CD1c-positive myeloid dendritic cell (primary cell): ENCODE data around the gene LYRM9.
"Not testable (repeated sequence)": the region's sequence is repeated elsewhere in the genome, so short reads cannot be mapped to it uniquely, and the experiment has no call there.

Source experiments
- DNase-seq: peaks from one replicate; pipeline ENCODE4 v3.0.0-alpha.2; 2016; ENCODE audit errors: extremely low spot score

LYRM9 gene

DNA sequence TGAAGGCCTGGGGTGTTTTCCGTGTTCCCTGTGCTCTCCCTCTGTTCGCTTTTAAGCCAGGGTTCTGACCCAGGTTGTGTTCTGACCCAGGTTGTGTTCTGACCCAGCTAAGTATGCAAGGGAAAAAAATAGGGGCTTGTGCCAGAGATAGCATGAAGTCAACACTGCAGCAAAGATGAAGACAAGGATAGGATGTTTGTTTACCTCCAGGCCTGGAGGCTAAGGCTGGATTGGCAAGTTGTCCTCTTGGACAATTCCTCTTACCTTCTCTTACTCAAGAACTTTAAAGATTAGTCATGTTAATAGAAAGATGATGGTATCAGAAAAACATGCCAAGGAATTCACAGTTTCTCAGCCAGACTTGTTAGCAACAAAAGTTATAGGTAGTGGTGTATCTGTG lies 19.4 kb downstream of the LYRM9 start:
- DNase-seq = no peak

DNA sequence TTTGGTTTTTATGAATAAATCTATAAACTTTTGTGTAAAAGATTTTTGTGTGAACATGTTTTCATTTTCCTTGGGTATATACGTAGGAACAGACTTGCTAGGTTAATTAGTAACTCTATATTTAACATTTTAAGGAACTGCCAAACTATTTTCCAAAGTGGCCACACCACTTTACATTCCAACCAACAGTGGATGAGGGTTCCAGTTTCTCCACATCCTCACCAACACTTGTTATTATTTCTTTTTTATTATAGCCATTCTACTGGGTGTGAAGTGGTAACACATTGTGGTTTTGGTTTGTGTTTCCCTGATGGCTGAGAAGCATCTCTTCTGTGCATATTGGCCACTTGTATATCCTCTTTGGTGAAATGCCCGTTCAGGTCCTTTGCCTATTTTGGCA lies 20.0 kb downstream of the LYRM9 start:
- DNase-seq = no peak

DNA sequence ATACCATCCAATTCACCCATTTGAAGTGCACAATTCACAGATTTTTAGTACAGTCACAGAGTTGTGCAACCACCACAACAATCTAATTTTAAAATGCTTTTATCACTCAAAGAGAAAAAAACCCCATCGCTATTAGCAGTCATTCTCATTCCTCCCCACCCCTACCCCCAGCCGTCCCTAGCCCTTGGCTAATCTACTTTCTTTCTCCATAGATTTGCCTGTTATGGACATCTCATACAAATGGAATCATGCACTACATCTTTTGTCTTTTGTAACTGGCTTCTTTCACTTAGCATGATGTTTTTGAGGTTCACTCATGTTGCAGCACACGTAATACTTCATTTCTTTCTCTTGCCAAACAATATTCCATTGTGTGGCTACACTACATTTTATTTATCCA lies 20.4 kb downstream of the LYRM9 start:
- DNase-seq = no peak

DNA sequence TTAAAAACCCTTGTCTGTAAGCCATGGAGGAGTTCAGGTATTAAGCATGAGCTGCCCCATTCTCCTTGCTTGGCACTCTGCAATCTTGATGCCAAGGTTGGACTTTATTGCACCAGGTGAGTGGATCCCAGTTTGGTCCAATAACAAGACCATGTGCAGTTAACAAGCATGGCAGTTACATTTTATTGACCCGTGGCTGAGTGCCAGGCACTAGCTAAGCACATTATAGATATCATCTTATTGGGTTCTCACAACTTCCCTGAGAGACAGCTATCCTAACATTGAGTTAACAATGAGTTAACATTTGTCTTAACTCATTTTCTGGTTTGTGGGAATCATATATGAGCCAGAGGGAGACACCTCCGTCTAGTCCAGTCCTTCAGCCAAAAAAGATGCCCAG lies 21.8 kb downstream of the LYRM9 start:
- DNase-seq = no peak

DNA sequence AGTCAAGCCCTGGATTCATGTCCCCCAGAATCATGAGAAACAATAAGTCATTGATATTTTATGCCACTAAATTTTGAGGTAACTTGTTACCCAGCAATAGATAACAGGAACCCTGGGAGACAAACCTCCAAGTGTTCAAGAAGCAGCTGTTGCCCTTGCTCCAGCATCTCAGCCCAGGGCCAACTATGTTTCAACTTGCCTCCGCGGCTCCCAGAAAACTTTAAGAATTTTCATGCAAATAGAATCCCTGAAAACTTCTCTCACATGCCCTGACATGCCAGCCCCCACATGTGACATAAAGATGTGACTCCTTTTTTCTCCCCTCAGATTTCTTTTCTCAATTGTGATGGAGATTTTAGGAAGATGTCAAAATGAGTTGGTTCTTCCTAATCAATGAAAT lies 22.8 kb downstream of the LYRM9 start:
- DNase-seq = no peak

DNA sequence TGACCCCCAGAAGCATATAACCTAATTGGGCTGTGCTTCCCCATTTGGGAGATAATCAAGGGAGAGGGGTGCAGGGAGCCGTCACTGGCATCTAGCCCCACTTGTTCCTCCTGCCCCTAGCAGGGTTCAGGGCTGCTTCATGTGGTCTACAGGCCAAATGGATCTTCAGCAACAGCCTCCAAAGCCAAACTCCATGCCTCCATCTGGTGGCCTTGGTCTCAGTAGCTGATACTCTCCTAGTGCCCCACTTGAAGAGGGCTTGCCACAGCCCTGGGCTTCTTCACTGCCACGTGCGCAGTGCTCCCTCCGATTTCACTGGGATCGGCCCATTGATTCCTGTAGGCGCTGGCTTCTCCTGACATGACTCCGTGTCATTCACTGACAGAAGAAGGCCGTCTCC lies 24.6 kb downstream of the LYRM9 start:
- DNase-seq = no peak

DNA sequence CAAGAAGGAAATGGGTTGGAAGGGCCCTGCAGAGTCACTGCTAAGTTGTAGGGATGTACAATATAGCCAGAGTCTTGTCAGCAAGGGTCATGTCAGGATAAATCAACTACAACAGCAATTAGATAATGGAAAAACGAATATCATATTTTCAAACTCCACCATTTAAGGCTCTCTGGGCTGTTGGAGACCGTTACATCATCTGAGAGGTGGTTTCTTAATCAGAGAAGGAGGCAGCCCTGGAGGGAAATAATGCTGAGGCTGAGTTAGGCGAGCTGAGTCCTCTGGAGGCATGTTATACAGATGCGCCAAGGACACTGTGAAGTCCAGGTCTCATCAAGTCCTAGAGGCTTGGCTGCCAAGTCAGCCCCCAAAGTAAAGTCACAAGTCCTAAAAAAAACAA lies 30.3 kb downstream of the LYRM9 start:
- DNase-seq = no peak

DNA sequence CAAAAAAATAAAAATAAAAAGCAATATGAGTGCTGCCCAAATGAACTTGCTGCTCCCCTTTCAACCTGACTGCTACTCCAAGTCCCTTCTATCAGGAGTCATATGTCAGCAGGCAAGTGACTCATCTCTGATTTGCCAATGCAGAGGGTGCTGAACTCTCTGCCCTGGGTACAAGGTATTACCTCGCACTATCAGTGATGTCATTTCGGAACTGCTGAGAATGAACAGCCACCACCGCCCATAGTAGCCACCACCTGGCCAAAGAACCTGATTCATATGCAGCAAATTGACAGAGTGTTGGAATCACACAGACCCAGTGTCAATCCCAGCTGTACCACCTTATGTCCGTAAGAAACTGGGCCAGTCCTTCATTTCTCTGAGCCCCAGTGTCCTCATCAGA lies 31.2 kb downstream of the LYRM9 start:
- no peak for DNase-seq

DNA sequence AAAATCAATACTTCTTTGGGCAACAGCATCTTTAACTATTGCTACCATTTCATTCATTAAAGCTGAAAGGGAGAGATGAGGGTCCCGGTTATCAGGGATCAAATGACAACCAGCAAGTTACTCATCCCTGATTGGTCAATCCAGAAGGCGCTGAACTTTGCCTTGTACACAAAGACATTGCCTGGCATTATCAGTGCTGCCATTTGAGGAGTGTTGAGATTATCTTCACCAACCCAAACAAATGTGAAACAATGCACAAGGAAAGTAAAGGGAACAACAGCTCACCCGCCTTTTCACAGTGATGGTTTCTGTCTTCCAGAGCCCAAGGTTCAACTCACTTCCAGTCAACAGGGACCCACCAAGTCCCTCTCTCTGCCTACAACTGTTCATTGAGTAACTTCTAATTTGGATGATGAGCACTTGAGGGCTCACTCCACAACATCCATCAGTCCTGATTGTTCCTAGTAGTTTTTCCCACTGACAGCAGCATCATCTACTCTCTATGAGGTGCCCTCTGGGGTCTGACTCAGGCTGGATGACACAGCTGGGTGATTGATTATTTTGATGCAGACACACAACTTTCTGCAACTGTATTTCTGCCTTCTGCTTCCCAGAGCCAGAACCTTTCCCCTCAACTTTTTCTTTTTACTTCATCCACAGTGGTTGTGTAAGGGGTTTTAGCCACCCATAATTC lies 32.0 kb downstream of the LYRM9 start:
- no peak for DNase-seq

DNA sequence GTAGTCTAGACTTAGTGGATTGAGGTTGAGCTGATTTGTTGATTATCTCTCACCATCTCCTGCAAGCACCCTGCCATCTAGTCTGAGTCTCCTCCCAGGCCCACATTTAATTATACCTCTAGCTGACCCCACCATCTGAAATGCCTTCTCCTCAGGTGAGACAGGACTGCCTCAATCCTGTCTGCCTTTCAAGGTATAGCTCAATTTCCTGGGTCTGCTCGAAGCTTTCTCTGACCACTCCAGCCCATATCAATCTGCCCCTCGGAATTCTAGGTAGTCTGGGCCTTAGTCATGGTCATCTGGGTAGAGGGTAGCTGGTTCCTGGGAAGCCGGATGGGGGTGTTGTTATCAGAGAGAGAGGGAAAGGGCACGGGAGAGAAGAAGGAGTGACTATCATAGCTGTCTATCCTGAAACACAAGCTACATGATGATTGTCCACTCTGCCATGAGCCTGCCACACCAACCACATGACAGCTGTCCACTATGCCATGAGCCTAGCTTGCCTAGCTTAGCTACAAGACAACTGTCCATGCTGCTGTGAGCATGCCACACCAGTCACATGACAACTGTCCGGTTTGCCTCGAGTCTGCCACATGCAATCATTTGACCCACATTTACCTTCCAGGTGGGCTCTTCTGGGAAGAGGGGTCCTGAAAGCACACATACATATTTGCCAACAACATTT lies 34.4 kb downstream of the LYRM9 start:
- DNase-seq = no peak

DNA sequence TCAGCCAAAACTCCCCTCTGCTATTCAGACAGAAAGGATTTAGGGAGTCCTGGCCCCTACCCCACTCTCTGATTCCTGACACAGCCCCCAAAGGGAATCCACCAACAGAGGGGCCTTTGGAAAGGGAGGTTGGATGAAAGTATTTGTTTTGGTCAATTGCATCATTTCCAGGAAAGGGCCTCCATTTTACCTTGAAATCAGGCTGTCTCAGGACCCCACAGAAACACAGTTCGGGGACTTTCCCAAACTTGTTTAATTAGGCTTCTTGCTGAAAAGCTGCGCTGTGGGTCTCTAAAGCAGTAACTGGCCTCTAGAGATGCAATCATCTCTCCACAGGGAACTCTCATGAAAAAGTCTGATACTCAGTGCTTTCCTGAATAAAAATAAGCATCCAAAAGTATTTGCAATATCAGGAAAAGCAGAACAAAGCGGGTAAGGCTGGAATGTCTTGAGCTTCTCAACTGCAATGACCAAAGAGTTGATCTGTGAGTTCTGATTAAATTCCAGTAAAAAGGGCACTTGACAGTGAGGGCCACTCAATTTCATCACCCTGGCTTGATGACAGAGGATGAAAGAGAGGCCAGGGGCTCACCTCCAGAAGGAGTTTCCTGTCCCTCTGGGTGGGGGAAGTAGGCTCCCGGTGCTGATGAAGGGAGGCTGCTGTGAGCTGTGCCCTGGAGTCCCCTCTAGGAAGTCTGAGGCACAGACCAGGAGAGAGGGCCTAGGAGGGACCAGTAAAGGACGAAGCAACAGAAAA lies 36.3 kb downstream of the LYRM9 start:
- no peak for DNase-seq

DNA sequence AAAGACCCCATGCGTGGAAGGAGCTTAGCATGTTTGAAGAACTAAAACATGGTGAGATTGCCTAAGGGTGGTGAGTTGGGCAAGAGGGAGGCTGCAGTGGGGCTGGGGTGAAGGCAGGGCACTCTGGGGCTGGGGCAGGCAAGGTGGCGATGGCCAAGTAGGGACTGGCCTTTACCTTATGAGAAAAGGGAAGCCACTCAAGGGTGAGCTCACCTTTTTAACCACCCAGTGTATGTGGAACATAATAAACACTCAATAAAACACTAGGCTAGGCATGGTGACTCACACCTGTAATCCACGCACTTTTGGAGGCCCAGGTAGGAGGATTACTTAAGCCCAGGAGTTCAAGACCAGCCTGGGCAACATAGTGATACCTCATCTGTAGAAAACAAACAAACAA lies 37.7 kb downstream of the LYRM9 start:
- DNase-seq = no peak

DNA sequence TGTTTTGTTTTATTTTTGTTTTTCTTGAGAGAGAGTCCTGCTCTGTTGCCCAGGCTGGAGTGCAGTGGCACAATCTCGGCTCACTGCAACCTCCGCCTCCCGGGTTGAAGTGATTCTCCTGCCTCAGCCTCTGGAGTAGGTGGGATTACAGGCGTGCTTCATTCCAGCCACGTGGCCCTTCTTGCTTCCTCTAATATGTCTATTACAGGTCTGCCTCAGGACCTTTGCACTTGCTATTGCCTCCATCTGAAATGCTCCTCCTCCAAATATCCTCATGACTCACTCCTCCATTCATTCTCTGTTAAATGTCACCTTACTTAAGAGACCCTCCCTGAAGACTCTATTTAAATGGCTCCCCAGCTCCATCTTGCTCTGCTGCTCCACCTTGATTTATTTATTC lies 39.0 kb downstream of the LYRM9 start:
- DNase-seq = no peak

DNA sequence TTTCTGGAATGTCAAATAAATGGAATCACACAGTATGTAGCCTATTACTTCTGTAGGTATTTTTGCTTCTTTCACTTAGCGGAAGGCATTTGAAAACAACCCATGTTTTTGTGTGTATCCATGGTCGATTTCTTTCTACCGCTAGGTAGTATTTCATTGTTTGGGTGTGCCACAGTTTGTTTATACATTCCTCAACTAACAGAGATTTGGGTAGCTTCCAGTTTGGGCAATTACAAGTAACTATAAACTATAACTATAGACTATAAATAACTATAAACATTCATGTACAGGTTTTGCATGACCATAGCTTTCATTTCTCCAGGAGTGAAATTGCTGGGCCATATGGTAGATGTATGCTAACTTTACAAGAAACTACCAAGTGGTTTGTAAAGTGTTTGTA lies 40.1 kb downstream of the LYRM9 start:
- DNase-seq = no peak

DNA sequence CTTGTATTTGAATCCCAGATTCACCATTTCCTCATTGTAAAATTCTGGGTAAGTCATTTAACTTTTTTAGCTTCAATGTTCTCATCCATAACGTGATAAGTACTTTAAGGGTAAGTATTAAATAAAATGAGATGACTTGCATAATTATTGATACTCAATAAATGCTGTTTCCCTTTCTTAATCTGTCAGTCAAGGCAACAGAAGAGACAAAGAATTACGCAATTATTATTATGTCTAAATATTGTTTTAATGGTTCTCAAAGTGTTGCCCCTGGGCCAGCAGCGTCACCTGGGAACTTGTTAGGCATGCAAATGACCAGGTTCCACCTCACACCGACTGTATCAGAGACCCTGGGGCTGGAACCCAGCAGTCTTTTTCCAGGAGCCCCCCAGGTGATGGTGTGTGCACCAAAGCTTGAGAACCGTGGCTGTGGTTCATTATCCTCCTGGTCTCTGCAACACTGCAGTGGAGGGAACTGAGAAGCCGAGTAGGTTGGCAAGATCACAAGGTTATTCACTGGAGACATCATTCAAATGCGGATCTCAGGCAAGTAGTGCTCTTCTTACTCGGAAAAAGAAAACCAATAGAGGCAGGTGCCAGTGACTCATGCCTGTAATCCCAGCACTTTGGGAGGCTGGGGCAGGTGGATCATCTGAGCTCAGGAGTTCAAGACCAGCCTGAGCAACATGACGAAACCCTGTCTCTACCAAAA lies 43.5 kb downstream of the LYRM9 start:
- no peak for DNase-seq

DNA sequence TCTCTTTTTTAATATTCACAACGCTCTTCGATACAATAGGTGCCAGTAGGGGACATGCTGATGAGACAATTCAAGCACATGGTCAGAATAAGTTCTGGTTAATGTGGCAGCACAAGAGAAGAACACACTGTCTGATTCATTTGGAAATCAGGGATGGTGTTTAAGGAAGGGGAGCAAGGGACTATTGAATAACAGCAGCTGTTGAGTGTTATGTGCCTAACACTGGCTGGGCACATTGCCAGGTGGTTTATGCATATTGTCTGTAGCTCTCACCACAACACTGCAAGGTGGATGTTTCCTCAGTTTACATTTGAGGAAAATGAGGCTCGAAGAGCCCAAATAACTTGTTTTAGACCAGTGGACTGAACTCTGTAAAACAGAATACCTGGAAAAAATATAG lies 44.2 kb downstream of the LYRM9 start:
- no peak for DNase-seq

DNA sequence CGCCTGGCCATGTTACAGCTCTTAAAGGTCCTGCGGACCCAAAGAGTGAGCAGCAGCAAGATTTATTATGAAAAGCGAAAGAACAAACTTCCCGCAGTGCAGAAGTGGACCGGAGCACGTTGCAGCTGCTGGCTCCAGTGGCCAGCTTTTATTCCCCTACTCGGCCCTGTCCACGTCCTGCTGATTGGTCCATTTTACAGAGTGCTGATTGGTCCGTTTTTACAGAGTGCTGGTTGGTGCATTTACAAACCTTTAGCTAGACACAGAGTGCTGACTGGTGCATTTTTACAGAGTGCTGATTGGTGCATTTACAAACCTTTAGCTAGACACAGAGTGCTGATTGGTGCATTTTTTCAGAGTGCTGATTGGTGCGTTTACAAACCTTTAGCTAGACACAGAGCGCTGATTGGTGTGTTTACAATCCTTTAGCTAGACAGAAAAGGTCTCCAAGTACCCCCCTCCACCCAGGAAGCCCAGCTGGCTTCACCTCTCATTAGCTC lies 46.3 kb downstream of the LYRM9 start:
- not testable (repeated sequence) for DNase-seq

DNA sequence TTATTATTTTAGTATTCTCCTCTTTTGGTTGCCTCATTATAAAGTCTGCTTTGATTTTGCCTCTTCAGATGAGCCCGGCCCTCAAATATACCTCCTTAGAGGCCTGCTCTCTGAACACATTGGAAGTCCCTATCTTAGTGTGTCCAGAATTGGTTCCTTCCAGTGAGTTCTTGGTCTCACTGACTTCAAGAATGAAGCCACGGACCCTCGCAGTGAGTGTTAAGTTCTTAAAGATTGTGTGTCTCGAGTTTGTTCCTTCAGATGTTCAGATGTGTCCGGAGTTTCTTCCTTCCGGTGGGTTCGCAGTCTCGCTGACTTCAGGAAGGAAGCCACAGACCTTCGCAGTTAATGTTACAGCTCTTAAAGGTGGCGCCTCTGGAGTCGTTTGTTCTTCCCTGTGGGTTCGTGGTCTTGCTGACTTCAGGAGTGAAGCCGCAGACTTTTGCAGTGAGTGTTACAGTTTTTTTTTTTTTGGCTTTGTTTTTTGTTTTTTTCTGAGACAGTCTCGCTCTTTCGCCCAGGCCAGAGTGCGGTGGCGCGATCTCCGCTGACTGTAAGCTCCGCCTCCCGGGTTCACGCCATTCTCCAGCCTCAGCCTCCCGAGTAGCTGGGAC lies 47.0 kb downstream of the LYRM9 start:
- DNase-seq = no peak

DNA sequence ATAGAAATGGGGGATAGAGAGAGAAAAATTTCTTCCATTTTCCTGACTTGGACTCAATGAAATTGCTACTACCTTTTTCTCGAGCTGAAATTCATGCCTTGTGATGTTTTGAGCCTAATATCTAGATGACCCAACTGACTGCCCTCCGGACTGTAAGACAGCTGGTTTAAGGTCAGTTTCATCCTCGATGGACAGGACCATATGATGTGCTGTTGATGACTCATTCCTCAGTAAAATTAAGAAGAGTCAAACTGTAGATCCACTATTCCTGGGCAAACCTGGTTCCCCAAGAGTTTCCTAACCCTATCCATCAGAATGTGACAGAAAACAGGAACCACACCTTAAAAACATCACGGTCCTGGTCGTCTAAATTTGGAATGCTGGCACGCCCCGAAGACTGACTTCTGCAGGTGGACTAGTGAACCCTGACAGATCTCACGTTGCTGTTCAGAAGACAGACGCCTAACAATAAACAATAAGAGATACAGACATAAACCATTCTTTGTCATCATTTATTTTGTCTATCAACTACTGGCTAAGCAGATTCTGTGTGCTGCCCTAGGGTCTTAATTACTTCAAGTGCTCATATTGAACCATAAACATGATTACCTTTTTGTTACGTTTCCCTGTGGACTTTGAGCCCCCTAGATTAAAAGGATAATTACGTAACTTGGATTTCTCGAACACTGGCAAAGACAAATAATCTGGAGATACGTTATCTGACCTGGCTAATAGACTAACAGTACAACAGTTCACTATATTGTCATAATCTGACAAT lies 47.7 kb downstream of the LYRM9 start:
- DNase-seq = no peak

DNA sequence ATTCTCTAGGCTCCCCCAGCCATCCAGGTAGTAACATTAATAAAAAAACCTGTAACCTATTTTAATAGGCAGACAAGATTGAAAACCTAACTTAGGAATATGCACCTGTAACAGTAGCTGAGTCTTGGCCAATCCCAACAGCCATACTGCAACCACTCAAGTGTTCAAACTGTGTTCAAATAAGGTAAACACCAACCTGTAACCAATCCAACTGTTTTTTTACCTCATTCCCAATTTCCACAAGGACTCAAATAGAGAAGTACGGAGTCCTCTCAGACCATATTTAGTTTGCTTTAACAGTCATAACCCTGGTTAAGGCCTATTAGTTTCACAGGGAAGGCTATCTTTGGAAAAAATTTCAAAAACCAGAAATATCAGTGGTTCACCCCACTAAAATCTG lies 52.5 kb downstream of the LYRM9 start:
- no peak for DNase-seq

DNA sequence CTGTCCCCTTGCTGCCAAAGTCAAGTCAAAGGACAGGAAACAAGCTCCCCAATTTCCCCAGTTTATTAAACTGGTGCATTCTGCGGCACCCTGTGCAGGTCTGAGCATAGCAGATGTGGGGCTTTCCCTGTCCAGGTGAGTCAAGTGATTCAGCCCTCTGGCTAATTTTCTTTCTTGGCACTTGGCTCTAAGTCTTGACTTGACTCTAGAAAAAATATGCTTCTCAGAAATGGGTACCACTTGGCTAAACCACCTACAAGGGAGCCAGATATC lies 52.8 kb downstream of the LYRM9 start:
- not testable (repeated sequence) for DNase-seq
